Psoas muscle (tissue), 8 donors: Measurements from ENCODE around the gene VIL1. TPM values are rescaled to one million over a fixed set of nuclear protein-coding genes. Genes with fewer than 3 reads are reported as not detected.
A peak's percentile ranks its signal among the peaks of the same experiment; 100 is the strongest.

Experiments used
- ATAC-seq, 4 donors: fragments of 200-7000 bp; cut with Tn5 transposase; one replicate each; pipeline ENCODE4 v1.9.1; 2020; ENCODE audit warnings: moderate library complexity in 3 of 4, mild to moderate bottlenecking in 2 of 4
- DNase-seq, 2 donors: peaks; one replicate each; pipeline ENCODE4 v3.0.0-alpha.2; 2020
- H3K27ac ChIP-seq: fragments of 200-600 bp; one replicate; pipeline ENCODE4 v1.8.0; 2022
- H3K27me3 ChIP-seq, 3 donors: fragments of 200-600 bp in 1 of 3; one replicate each; pipeline versions ENCODE4 v1.6.1 to v1.8.0; 2013 to 2022; ENCODE audit warnings: low read length in 2 of 3, mild to moderate bottlenecking in 2 of 3, moderate library complexity in 1 of 3; ENCODE audit not compliant: insufficient read depth in 3 of 3
- H3K36me3 ChIP-seq, 2 donors: fragments of 200-600 bp in 1 of 2; one replicate each; pipeline versions ENCODE4 v1.6.1 to v1.8.0; 2013 to 2022; ENCODE audit warnings: low read depth in 1 of 2, mild to moderate bottlenecking in 1 of 2, moderate library complexity in 1 of 2; ENCODE audit not compliant: insufficient read depth in 1 of 2
- H3K4me1 ChIP-seq: fragments of 200-600 bp; one replicate; pipeline ENCODE4 v1.8.0; 2022
- H3K4me3 ChIP-seq: fragments of 200-600 bp; one replicate; pipeline ENCODE4 v1.8.0; 2022; ENCODE audit warnings: mild to moderate bottlenecking
- H3K9me3 ChIP-seq: fragments of 200-600 bp; one replicate; pipeline ENCODE4 v1.8.0; 2022
- WGBS, 3 donors: extraction: QIAGEN DNeasy Blood & Tissue Kit; methylation state at CpG; one replicate each; pipeline versions ENCODE4 v1.1.6 to v1.1.7; 2013; 5-methylcytosine and 5-hydroxymethylcytosine counted together
- intact Hi-C, 2 donors: fragments of 100-400 bp; cut with DNase I; formaldehyde crosslinking; loops; one replicate each; pipeline versions ENCODE4 v1.11.0 to v1.14.2; 2022
- polyA plus RNA-seq, 3 donors: library from polyadenylated mRNA; stranded (reverse); fragments of 200-250 nt; gene quantifications; one replicate each; pipeline ENCODE4 v1.2.3, GENCODE V29; 2013
- total RNA-seq, 4 donors: library from RNA; stranded (reverse); fragmentation: NEBNext Ultra II Directional in 2 of 4; extraction: Animal tissue kit (Norgen Biotek cat#: 25700) in 2 of 4; gene quantifications; one replicate each; pipeline versions ENCODE4 v1.2.1 to v1.2.4, GENCODE V29; 2021 to 2023
- TF ChIP-seq, protein P1 (sequence below): fragments of 200-600 bp; IDR thresholded peaks from one replicate; pipeline ENCODE4 v1.8.0; 2022; ENCODE audit warnings: antibody characterized with exemption
- donor health status: healthy with polysubstance abuse.
- donor health status: DM: no; HTN: no; CAD: no; lungs with moderate emphysema.
- donor health status: Bipolar disorder and iron deficiency.
- donor health status: healthy.
- donor health status: DM: yes; HTN: yes; CAD: no.
- donor health status: DM: no; HTN: no; CAD: no.
- donor health status: DM: no; HTN: no; CAD: no.
- donor health status: DM: yes; HTN: yes; CAD: no.

The VIL1 gene
- total and polyA plus RNA-seq, 7 donors: 0.08 to 0.10 (median 0.10) TPM; not detected in 4

DNA sequence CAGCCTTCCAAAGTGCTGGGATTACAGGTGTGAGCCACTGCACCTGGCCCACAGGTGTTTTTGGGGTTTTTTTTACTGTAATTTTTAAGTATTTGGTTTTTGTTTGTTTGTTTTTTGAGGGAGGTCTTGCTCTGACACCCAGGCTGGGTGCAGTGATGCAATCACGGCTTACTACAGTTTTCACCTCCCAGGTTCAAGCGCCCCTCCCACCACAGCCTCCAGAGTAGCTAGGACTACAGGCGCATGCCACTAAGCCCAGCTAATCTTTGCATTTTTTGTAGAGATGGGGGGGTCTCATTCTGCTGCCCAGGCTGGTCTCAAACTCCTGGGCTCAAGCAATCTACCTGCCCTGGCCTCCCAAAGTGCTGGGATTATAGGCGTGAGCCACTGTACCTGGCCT, 44.1 kb upstream of the VIL1 start:
- TF ChIP-seq, protein P1, sequence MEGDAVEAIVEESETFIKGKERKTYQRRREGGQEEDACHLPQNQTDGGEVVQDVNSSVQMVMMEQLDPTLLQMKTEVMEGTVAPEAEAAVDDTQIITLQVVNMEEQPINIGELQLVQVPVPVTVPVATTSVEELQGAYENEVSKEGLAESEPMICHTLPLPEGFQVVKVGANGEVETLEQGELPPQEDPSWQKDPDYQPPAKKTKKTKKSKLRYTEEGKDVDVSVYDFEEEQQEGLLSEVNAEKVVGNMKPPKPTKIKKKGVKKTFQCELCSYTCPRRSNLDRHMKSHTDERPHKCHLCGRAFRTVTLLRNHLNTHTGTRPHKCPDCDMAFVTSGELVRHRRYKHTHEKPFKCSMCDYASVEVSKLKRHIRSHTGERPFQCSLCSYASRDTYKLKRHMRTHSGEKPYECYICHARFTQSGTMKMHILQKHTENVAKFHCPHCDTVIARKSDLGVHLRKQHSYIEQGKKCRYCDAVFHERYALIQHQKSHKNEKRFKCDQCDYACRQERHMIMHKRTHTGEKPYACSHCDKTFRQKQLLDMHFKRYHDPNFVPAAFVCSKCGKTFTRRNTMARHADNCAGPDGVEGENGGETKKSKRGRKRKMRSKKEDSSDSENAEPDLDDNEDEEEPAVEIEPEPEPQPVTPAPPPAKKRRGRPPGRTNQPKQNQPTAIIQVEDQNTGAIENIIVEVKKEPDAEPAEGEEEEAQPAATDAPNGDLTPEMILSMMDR: no peak
- intact Hi-C loops: no loop called here
- no peaks in the 10 kb centered on the region for H3K9me3 ChIP-seq
- H3K36me3 ChIP-seq: no peaks in the 10 kb centered on the region
- no peaks in the 10 kb centered on the region for H3K4me1 ChIP-seq
- DNase-seq (no peak), ATAC-seq (no peak)
- H3K27me3 ChIP-seq: no peaks in the 10 kb centered on the region
- H3K4me3 ChIP-seq: no peak overlapping the region
- 70 to 73% (median 72%) methylated on average over 4 of the region's 4 CpGs for WGBS, 3 donors
- H3K27ac ChIP-seq: no peak overlapping the region

DNA sequence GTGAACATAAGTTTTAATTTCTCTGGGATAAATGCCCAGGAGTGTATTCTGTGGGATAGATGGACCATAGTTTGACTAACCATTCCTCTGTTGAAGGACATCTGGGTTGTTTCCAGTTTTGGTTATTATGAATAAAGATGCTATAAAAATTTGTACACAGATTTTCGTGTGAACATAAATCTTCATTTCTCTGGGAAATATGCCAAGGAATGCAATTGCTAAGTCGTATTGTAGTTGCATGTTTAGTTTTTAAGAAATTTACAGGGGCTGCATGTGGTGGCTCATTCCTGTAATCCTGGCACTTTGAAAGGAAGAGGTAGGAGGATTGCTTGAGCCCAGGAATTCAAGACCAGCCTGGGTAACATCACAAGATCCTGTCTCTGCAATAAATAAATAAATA, 43.7 kb upstream of the VIL1 start:
- no peak for ATAC-seq
- intact Hi-C loops: no loop called here
- WGBS, 3 donors: 31 to 34% (median 33%) methylated on average over 2 of the region's 2 CpGs
- H3K27ac ChIP-seq: no peak overlapping the region
- no peak for DNase-seq
- H3K4me1 ChIP-seq: no peaks in the 10 kb centered on the region
- H3K4me3 ChIP-seq: no peak overlapping the region
- TF ChIP-seq, protein P1: no peak
- H3K36me3 ChIP-seq: no peaks in the 10 kb centered on the region
- H3K27me3 ChIP-seq: no peaks in the 10 kb centered on the region
- no peaks in the 10 kb centered on the region for H3K9me3 ChIP-seq

DNA sequence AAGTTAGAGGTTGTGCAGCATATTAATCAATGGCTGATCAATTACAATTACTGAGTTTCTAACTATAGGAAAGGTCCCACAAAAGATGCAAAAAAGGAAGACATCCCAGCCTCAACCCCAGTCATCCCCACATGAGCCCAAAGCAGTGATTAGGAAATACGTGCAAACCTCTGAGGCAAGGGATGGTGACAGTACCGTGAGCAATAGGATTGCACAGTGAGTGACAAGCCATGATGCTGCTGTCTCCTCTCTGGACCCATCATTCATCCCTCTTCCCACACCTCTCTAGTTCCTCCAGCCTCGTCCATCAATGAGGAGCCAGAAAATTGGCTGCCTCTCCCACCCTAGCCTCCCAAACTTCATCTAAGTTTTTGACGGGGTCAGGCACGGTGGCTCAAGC, 40.9 kb upstream of the VIL1 start:
- H3K9me3 ChIP-seq: no peaks in the 10 kb centered on the region
- WGBS, 3 donors: 70 to 81% (median 72%) methylated on average over 5 of the region's 5 CpGs
- ATAC-seq: no peak
- DNase-seq: no peak
- intact Hi-C loops: no loop called here
- H3K27me3 ChIP-seq: no peaks in the 10 kb centered on the region
- TF ChIP-seq, protein P1: no peak
- no peaks in the 10 kb centered on the region for H3K4me1 ChIP-seq
- no peak overlapping the region for H3K27ac ChIP-seq
- H3K36me3 ChIP-seq: no peaks in the 10 kb centered on the region
- H3K4me3 ChIP-seq: no peak overlapping the region

DNA sequence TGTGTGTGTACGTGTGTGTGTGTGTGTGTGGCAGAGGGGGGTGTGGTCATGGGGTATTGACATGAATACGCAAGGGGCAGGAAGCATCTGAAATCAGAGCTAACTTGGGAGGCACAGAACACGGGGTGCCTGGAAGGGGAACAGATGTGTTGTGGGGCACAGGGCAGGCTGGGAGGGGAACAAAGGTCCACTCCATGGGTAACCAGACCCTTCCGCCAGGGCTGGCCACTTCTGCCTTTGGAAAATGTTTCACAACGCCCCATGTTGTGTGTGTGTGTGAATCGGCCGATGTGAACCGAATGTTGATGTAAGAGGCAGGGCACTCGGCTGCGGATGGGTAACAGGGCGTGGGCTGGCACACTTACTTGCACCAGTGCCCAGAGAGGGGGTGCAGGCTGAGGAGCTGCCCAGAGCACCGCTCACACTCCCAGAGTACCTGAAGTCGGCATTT, 37.0 kb upstream of the VIL1 start, which contains the start of gene SLC11A1:
SLC11A1 (plus strand) TSS at position 358 of the 451 bp plus-strand sequence. CDS start 96 bp downstream, outside the sequence.
- TF ChIP-seq, protein P1: no peak
- H3K36me3 ChIP-seq: no peaks in the 10 kb centered on the region
- H3K9me3 ChIP-seq: no peaks in the 10 kb centered on the region
- H3K27ac ChIP-seq: no peak within 1 kb of the TSS
- intact Hi-C loops: no loop called here
- no peaks in the 10 kb centered on the region for H3K27me3 ChIP-seq
- 66 to 73% (median 68%) methylated on average over 13 of the region's 13 CpGs for WGBS, 3 donors
- peak; percentile 46 to 69 for DNase-seq
- peak in 3 of 4 donors; percentile 34 to 47 (median 46) for ATAC-seq
- no peaks in the 10 kb centered on the region for H3K4me1 ChIP-seq
- no peak within 1 kb of the TSS for H3K4me3 ChIP-seq

DNA sequence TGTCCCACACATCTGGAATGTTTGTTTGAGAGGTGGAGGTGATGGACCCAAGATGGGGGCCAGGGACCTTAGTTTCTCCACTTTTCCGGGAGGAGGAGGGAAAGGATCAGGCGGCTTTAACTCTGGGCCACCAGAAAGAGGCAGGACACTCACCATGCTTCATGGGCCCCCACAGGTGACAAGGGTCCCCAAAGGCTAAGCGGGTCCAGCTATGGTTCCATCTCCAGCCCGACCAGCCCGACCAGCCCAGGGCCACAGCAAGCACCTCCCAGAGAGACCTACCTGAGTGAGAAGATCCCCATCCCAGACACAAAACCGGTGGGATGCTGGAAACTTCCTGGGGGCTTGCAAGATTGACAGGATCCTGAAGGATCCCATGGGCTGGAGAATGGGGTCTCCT, 36.1 kb upstream of the VIL1 start:
- 89 to 91% (median 90%) methylated on average over 6 of the region's 6 CpGs for whole genome bisulfite sequencing, 3 donors
- Histone ChIP-seq H3K9me3 (no peaks in the 10 kb centered on the region), H3K4me1 (no peaks in the 10 kb centered on the region), H3K4me3 (no peak overlapping the region), H3K27ac (no peak overlapping the region), H3K27me3 (no peaks in the 10 kb centered on the region), H3K36me3 (no peaks in the 10 kb centered on the region)
- DNase-seq (no peak), ATAC-seq (no peak)
- intact Hi-C loops: no loop called here
- TF ChIP-seq, protein P1: no peak
